Measurements from ENCODE around the gene OARD1.

- TF ChIP-seq EP300 (IDR thresholded peaks at IDR 0.05) (no peak), CTCF (IDR thresholded peaks at IDR 0.05) (no peak), POLR2AphosphoS5 (IDR thresholded peaks at IDR 0.05) (no peak), POLR2A (IDR thresholded peaks at IDR 0.05) (no peak)
These were observed 26.1 kb downstream of the OARD1 start for GRCh38 chr6:41046084-41046483.
